ENCODE measurements around the gene TRIM63. TPM values are rescaled to one million over a fixed set of nuclear protein-coding genes. Genes with fewer than 3 reads are reported as not detected.

TRIM63 gene
- total and polyA plus RNA-seq, 2 donors (not counting 3 experiments of a cell fraction or from before 2014, with no cell fraction given) = not detected

DNA sequence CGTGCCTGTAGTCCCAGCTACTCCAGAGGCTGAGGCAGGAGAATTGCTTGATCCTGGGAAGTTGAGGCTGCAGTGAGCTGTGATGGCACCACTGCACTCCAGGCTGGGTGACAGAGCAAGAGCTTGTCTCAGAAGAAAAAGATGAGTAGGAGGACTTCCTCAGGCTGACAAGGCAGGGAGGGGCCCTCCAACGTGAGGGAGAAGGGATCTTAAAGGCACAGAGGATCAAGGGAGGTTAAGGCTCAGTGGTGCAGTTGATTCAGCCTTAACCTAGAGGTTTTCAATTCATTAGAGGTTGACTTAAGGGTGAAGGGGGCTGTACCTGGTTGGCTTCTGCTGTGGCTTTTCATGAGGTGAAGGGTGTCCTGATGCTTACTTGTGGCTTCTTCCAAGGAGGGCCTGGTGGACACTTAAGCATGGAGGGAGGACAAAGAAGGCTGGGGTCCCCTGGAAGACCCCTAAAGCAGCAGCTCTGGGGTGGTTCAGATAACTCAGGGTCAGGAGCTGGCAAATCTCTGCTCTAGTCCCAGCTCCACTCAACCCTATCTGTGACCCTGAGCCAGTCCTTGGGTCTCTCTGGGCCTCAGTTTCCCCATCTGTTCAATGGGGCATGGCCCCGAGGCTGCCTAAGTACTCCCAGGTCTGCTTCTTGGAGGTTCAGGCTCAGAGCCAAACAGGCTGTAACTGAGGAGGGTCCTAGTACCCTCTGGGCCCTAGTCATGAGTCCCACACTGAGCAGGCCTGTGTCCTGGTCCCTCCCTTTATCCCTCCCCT lies 39.5 kb downstream of the TRIM63 start:
- no peak for FAIRE-seq
- Histone ChIP-seq H3K9ac (replicated peaks; ENCODE audit: extremely low read depth, insufficient read depth, low read length) (no peak overlapping the region), H3K9me1 (replicated peaks; ENCODE audit: control insufficient read depth, extremely low read depth, insufficient read depth, low read length) (no peaks in the 10 kb centered on the region), H3K9me3 (replicated peaks; ENCODE audit: control insufficient read depth, insufficient read depth, low read length) (no peaks in the 10 kb centered on the region), H3K4me1 (ENCODE audit: control insufficient read depth, extremely low read depth, insufficient read depth, low read length) (no peaks in the 10 kb centered on the region), H3K27ac (ENCODE audit: insufficient read depth, low read depth, low read length) (no peak overlapping the region), H4K20me1 (replicated peaks; ENCODE audit: control insufficient read depth, extremely low read depth, insufficient read depth, low read length) (no peaks in the 10 kb centered on the region), H2AFZ (ENCODE audit: low read depth, low read length) (no peak overlapping the region), H3K36me3 (ENCODE audit: control insufficient read depth in 2 of 2, extremely low read depth in 1 of 2, insufficient read depth in 2 of 2, low read length in 2 of 2) (no peaks in the 10 kb centered on the region), H3K4me3 (replicated peaks in 1 of 3; ENCODE audit: insufficient read depth in 1 of 3, low read depth in 1 of 3, low read length in 3 of 3) (no peak overlapping the region), H3K4me2 (ENCODE audit: insufficient read depth, low read length) (no peak overlapping the region), H3K27me3 (ENCODE audit: control insufficient read depth in 2 of 2, insufficient read depth in 2 of 2, low read length in 2 of 2) (peaks cover 0 to under 1% of the 10 kb centered on the region in 2 experiments), H3K79me2 (ENCODE audit: control insufficient read depth, insufficient read depth, low read length) (no peaks in the 10 kb centered on the region)
- BruUV-seq (replicated peaks) = no TSS peak
- TF ChIP-seq, protein P1, sequence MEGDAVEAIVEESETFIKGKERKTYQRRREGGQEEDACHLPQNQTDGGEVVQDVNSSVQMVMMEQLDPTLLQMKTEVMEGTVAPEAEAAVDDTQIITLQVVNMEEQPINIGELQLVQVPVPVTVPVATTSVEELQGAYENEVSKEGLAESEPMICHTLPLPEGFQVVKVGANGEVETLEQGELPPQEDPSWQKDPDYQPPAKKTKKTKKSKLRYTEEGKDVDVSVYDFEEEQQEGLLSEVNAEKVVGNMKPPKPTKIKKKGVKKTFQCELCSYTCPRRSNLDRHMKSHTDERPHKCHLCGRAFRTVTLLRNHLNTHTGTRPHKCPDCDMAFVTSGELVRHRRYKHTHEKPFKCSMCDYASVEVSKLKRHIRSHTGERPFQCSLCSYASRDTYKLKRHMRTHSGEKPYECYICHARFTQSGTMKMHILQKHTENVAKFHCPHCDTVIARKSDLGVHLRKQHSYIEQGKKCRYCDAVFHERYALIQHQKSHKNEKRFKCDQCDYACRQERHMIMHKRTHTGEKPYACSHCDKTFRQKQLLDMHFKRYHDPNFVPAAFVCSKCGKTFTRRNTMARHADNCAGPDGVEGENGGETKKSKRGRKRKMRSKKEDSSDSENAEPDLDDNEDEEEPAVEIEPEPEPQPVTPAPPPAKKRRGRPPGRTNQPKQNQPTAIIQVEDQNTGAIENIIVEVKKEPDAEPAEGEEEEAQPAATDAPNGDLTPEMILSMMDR (IDR thresholded peaks at IDR 0.05; ENCODE audit: extremely low read depth in 1 of 2, insufficient read depth in 1 of 2, low read depth in 1 of 2, low read length in 2 of 2) = no peak
- TF ChIP-seq POLR2A (IDR thresholded peaks at IDR 0.05; ENCODE audit: low read depth, low read length) = no peak
- no peak for TF ChIP-seq POLR2AphosphoS5 (IDR thresholded peaks at IDR 0.05; ENCODE audit: insufficient read depth, low read depth, low read length)
- TF ChIP-seq, protein P2, sequence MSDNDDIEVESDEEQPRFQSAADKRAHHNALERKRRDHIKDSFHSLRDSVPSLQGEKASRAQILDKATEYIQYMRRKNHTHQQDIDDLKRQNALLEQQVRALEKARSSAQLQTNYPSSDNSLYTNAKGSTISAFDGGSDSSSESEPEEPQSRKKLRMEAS (IDR thresholded peaks at IDR 0.05; ENCODE audit: insufficient read depth, insufficient read length) = no peak
- TF ChIP-seq FOS (IDR thresholded peaks at IDR 0.05; ENCODE audit: borderline replicate concordance, insufficient read depth, low read length) = no peak
- no peak for TF ChIP-seq JUN (IDR thresholded peaks at IDR 0.05; ENCODE audit: borderline replicate concordance, insufficient read depth, insufficient read length, low read depth)
- no peak for TF ChIP-seq GATA2 (IDR thresholded peaks at IDR 0.05; ENCODE audit: insufficient read depth, insufficient read length, low read depth, low read length)
- TF ChIP-seq EZH2 (IDR thresholded peaks at IDR 0.05; ENCODE audit: borderline replicate concordance, low read depth, low read length, severe bottlenecking) = no peak
- TF ChIP-seq MYC (IDR thresholded peaks at IDR 0.05; ENCODE audit: low read depth, low read length) = no peak
- ChIA-PET CTCF (interaction anchor here (0.5 to 2.3 kb wide), 4 partner anchors 9 to 141 kb away, joined by 3 to 7 read pairs (median 6); partner anchors contain the start of gene PAFAH2), POLR2A (no interaction called here)
- intact Hi-C loops (cut with micrococcal nuclease) = no loop called here
- dilution Hi-C loops (cut with MboI; ENCODE audit: extremely low pct_ligation_motif_present, low sequenced_read_pairs) = no loop called here
- no peak for DNase-seq (ENCODE audit: low read depth, low spot score)
